ENCODE results near the gene CYP2W1.
A peak's percentile ranks its signal among the peaks of the same experiment; 100 is the strongest.

The CYP2W1 gene

DNA sequence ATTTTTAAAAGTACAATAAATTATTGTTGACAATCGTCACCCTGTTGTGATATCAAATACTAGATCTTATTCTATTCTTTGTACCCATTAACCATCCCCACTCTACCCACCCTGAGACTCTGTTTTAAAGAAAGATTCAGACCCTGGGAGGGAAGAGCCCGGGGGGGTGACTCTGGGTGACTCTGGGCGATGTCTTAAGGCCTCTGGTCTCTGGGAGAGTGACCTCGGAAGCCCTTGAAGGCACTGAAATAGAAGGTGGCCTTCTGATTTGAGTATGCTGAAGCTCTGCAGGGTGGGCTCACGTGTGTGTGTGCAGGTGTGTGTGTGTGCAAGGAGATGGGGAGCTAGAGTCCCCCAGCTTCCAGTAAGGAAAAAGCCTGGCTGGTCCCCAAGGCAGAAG lies 38.2 kb upstream of the CYP2W1 start:
- peaks cover 5% of the 10 kb centered on the region for H3K27me3 ChIP-seq (ENCODE audit: control insufficient read depth, insufficient read depth, low read length)
- H3K4me1 ChIP-seq (ENCODE audit: control insufficient read depth, insufficient read depth, low read length), result no peaks in the 10 kb centered on the region
- no peak overlapping the region for H3K9ac ChIP-seq (ENCODE audit: low read depth, low read length)
- no peak overlapping the region for H3K4me3 ChIP-seq (ENCODE audit: low read depth, low read length)
- no peaks in the 10 kb centered on the region for H3K36me3 ChIP-seq (ENCODE audit: control insufficient read depth, insufficient read depth, low read length)
- H3K9me3 ChIP-seq (ENCODE audit: control insufficient read depth, insufficient read depth, low read length), result no peaks in the 10 kb centered on the region

DNA sequence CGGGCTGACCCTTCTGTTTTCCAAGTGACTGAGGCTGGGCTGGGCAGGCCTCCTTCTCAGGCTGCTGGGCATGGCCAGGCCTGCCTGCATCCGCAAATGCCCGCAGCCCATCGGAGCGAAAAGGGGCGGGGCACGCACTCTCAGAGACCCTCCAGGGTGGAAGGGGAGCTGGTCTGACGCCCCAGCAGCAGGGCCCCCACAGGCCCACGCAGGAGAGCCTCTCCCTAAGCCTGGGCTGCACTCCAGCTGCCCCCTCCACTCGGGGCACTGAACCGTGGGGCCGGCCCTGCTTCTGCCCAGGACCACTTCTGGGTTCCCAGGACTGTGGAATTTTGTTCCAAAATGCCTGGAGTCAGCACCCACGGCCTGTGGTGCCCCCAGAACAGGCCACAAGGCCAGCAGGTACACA lies 37.8 kb upstream of the CYP2W1 start:
- Histone ChIP-seq H3K4me3 (ENCODE audit: low read depth, low read length) (no peak overlapping the region), H3K9ac (ENCODE audit: low read depth, low read length) (peak overlapping the region; percentile 16), H3K36me3 (ENCODE audit: control insufficient read depth, insufficient read depth, low read length) (no peaks in the 10 kb centered on the region)

DNA sequence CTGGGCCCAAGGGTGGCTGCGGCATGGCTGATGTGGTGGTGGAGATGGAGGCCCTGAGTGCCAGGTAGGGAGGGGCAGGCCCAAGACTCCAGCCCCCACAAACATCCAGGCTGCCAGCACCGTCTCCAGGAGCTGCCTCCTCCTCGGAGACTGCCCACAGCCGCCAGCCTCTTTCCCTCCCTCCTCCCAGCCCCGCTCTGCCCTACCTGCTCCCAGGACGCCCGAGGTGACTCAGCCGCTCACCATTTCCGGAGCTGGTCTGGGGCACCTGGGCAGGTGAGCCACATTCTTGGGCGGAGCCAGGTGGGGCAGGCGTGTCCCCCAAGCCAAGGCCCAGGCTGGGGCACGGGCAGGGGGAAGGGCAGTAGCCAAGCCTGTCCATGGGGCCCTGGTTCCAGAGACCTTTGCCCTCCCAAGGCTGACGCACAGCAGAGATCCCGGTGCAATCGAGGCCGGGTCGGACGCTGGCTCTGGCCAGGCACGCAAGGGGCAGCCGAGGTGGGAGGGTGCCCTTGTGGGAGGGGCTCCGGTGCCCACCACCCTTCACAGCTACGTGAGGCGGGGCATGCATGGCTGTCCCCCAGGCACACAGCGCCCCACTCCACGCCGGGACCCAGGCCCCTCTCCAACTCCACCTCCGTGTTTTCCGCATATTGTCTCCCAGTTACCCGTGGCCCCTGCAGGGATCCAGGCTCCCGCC lies 37.3 kb upstream of the CYP2W1 start:
- Histone ChIP-seq H3K9ac (ENCODE audit: low read depth, low read length) (peak overlapping the region; percentile 16), H3K36me3 (ENCODE audit: control insufficient read depth, insufficient read depth, low read length) (no peaks in the 10 kb centered on the region), H3K27me3 (ENCODE audit: control insufficient read depth, insufficient read depth, low read length) (peaks cover 5% of the 10 kb centered on the region), H3K4me3 (ENCODE audit: low read depth, low read length) (no peak overlapping the region), H3K4me1 (ENCODE audit: control insufficient read depth, insufficient read depth, low read length) (no peaks in the 10 kb centered on the region), H3K9me3 (ENCODE audit: control insufficient read depth, insufficient read depth, low read length) (no peaks in the 10 kb centered on the region)

More for the DNA sequence above, 37.8 kb upstream of the CYP2W1 start:
- no peaks in the 10 kb centered on the region for H3K4me1 ChIP-seq (ENCODE audit: control insufficient read depth, insufficient read depth, low read length)
- H3K9me3 ChIP-seq (ENCODE audit: control insufficient read depth, insufficient read depth, low read length), result no peaks in the 10 kb centered on the region
- peaks cover 5% of the 10 kb centered on the region for H3K27me3 ChIP-seq (ENCODE audit: control insufficient read depth, insufficient read depth, low read length)

DNA sequence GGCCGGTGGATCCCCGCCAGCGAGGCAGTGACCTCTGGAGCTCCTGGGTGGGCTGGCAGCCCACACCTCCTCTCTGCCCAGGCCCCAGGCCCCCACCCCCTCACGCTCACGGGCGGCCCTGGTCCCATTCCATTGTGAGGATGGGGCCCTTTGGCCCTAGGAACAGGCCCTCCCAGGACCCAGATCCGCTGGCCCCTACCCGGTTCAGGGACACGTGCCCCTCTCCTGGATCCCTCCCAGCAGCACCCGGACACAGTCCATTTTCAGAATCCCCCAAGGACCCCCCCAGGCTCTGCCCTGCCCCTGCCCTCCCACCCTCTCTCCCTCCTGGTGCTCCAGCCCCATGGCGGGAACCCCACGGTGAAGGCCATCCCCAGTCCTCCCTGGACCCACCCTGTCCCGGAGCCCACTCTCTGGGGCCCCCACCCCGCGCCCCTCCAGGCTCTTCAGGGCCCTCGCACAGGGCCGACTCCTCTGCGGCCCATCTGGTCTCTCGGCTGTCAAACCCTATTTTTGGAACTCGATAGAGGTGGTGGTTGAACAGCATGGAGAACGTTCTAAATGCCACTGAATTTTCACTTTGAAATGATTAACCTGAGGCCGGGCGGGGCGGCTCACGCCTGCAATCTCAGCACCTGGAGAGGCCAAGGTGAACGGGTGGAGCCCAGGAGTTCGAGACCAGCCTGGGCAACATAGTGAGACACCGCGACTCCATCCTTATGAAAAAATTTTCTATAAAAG lies 36.6 kb upstream of the CYP2W1 start:
- Histone ChIP-seq H3K4me3 (ENCODE audit: low read depth, low read length) (no peak overlapping the region), H3K4me1 (ENCODE audit: control insufficient read depth, insufficient read depth, low read length) (no peaks in the 10 kb centered on the region), H3K9me3 (ENCODE audit: control insufficient read depth, insufficient read depth, low read length) (no peaks in the 10 kb centered on the region), H3K27me3 (ENCODE audit: control insufficient read depth, insufficient read depth, low read length) (peaks cover 5% of the 10 kb centered on the region), H3K9ac (ENCODE audit: low read depth, low read length) (no peak overlapping the region), H3K36me3 (ENCODE audit: control insufficient read depth, insufficient read depth, low read length) (no peaks in the 10 kb centered on the region)

DNA sequence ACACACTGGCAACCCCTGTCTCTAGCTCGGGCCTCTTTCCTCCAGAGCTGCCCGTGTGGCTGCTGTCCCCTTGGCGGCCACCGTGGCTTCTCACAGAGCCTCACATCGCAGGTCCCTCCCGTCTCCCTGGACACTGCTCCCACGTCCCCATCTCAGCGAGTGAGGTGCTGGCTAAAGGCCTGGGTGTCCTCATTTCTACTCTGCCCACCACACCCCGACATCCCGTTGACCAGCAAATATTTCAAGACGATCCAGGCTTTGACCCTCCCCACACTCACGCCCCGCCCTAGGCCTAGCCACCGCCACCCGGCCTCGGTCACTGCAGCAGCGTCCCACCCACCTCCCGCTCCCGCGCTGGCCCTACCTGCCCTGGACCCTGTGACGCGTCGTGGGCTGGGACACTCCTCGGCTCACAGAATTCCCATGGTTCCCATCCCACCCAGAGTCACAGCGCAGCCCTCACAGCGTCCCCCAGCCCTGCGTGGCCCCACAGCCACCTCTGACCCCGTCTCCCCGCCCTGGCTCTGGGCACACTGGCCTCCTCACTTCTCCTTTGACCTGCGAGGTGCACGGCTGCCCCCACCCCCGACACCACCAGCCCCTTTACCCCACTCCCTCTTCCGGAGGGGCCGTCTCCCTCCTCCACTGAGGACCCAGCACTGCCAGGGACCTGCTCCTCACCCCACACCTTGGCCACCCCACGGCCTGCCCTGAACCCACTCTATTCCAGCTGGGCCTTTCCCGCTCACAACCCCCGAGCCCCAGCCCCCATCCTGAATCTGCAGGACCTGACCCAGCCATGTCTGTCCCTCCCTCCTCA lies 35.4 kb upstream of the CYP2W1 start:
- Histone ChIP-seq H3K4me3 (ENCODE audit: low read depth, low read length) (no peak overlapping the region), H3K36me3 (ENCODE audit: control insufficient read depth, insufficient read depth, low read length) (no peaks in the 10 kb centered on the region), H3K9ac (ENCODE audit: low read depth, low read length) (no peak overlapping the region), H3K9me3 (ENCODE audit: control insufficient read depth, insufficient read depth, low read length) (no peaks in the 10 kb centered on the region), H3K27me3 (ENCODE audit: control insufficient read depth, insufficient read depth, low read length) (no peaks in the 10 kb centered on the region), H3K4me1 (ENCODE audit: control insufficient read depth, insufficient read depth, low read length) (no peaks in the 10 kb centered on the region)

DNA sequence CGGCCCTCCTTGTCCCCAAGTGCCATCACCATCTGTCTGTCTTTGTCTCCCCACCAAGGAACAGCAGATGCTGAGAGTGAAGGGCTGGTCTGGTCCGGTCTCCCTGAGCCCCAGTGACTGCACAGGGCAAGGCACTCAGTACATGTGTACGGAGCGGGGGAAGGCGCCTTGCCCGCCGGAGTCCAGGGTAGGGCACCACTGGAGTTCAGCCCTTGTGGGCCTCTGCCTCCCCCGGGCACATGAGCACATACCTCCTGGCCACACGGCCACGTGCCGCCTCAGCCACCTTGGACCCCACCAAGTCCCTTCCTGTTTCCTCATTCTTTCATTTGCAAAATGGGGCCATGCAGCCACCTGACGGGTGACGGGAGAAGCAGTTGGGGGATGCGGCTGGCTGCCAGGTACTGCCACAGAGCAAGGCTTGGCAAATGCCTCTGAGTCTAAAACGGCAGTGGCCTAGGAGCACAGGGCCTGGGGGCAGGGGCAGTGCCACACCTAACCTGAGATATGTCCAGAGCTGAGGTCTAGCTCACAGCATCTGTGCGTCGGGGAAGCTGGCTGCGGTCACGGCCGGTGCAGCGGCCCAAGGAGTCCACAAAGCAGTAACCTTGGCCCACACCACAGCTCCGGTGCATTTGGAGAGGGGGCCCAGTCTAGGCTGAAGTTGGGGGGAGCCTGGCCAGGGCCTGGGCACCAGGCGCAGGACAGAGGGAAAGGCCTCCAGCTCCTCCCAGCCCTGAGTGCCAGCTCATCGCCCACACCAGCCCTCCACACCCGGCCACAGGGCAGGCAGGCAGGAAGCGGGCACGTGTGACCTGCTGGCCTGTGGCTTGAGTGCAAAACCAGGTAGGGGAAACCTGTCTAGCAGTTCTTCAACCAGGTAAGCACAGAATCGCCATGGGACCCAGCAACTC lies 33.7 kb upstream of the CYP2W1 start:
- no peak overlapping the region for H3K4me3 ChIP-seq (ENCODE audit: low read depth, low read length)
- no peak overlapping the region for H3K9ac ChIP-seq (ENCODE audit: low read depth, low read length)
- no peaks in the 10 kb centered on the region for H3K36me3 ChIP-seq (ENCODE audit: control insufficient read depth, insufficient read depth, low read length)
- no peaks in the 10 kb centered on the region for H3K9me3 ChIP-seq (ENCODE audit: control insufficient read depth, insufficient read depth, low read length)
- peaks cover 4% of the 10 kb centered on the region for H3K27me3 ChIP-seq (ENCODE audit: control insufficient read depth, insufficient read depth, low read length)
- no peaks in the 10 kb centered on the region for H3K4me1 ChIP-seq (ENCODE audit: control insufficient read depth, insufficient read depth, low read length)

DNA sequence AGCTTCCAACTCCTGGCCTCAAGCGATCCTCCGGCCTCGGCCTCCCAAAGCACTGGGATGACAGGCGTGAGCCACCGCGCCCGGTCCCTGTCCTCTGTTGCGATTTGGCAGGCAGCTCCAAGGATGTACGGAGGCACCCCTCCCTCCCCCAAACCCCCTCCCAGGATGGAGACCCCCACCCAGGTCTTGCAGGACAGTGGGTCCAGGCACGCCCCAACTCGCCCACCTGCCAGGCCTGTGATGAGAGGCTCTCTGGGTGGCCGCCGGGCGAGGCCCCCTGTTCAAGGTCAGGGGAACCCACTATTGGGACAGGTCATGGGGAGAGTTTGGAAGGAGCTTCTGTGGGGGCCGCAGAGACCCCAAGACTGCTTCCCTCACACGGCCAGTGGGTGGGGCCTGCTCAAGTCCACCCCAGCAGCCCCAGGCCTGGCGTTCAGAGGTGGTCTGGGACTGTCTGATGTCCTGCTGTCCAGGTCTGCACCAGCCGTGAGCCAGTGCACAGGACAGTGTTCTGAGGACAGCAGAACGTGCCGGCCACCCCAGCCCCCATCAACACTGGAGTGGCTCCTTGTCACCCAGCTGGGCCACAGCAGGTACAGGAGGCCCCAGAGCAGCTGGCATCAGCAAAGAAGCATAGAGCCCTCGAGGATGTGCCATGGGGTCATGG lies 31.0 kb upstream of the CYP2W1 start:
- H3K4me1 ChIP-seq (ENCODE audit: control insufficient read depth, insufficient read depth, low read length), result no peaks in the 10 kb centered on the region

DNA sequence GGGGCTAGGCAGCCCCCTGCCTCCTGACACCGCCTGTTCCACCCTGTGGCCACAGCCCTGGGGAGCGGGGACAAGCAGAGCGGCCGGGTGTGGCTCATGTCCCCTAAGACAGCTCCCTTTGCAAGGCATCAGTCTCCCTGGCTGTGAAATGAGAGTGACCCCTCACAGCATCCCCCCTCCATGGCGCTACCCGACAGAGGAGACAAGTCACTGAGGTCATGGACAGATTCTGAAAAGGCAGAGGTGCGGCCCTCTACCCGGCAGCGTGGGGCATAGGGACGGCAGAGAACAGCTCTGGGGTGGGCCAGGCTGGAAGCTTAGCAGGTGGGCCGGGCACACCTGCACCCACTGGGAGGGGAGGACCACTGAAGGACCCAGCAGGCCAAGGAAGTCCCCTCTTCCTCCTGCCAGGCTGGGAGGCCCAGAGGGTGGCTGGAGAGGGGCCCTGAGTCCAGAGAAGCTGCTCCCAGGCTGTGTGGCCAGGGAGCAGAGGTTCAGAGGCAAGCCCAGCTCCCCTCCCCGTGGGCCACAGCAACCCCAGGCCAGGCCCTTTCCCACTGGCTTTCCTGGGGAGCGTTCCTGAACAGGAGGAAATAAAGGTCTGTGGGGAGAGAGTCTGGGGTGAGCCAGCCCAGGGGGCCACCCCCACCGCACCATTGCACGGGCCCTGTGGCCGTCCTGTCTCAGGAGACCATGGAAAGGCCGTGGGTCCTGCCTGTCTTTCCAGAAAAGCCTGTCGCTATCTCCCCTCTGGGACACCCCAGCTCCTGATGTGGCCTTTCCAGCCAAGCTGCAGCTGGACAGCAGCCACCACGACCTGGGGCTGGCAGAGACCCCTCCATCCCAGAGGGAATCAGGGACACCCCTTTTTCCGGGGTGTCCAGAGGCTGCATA lies 30.2 kb upstream of the CYP2W1 start:
- Histone ChIP-seq H3K4me1 (ENCODE audit: control insufficient read depth, insufficient read depth, low read length) (no peaks in the 10 kb centered on the region), H3K27me3 (ENCODE audit: control insufficient read depth, insufficient read depth, low read length) (peaks cover 8% of the 10 kb centered on the region), H3K9me3 (ENCODE audit: control insufficient read depth, insufficient read depth, low read length) (no peaks in the 10 kb centered on the region), H3K4me3 (ENCODE audit: low read depth, low read length) (peak overlapping the region; percentile 37), H3K36me3 (ENCODE audit: control insufficient read depth, insufficient read depth, low read length) (no peaks in the 10 kb centered on the region), H3K9ac (ENCODE audit: low read depth, low read length) (no peak overlapping the region)

More for the DNA sequence above, 31.0 kb upstream of the CYP2W1 start:
- H3K4me3 ChIP-seq (ENCODE audit: low read depth, low read length), result no peak overlapping the region
- H3K9ac ChIP-seq (ENCODE audit: low read depth, low read length), result no peak overlapping the region
- peaks cover 8% of the 10 kb centered on the region for H3K27me3 ChIP-seq (ENCODE audit: control insufficient read depth, insufficient read depth, low read length)
- H3K36me3 ChIP-seq (ENCODE audit: control insufficient read depth, insufficient read depth, low read length), result no peaks in the 10 kb centered on the region
- no peaks in the 10 kb centered on the region for H3K9me3 ChIP-seq (ENCODE audit: control insufficient read depth, insufficient read depth, low read length)

DNA sequence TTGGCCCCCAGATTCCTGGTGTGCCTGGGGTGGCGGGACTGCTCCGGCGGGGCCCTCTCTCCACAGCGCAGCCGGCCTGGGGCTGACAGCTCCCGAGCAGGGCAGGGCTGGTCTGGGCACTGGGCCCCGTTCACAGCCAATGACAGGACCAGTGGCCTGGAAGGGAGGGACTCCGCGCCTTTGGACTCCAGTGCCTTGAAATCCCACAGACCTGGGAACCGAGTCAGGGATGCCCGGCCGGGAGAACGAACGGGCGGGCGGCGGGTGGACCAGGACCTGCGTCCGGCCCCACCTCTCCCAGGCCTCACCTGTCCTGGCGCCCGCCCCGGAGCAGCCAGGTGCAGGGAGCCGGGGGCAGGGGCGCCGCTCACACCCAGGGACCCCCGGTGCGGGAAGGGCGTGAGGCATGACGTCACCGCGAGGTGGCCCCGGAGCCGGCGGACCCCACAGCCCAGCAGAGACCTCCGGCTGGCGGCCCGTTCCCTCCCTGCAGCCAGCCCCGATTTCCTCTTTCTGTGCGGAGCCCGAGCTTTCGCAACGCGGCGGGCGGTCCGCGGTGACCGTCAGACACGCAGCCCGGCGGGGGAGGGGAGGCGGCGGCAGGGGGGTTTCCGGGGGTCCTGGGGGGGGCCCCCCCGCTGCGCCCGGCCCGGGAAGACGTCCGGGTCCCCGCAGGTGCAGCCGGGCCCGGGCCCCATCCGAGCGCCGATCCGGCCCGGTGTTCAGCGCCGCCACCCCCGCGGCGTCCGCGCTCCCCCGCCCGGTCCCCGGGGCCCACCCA lies 29.2 kb upstream of the CYP2W1 start:
- H3K9ac ChIP-seq (ENCODE audit: low read depth, low read length), result no peak overlapping the region

More for the DNA sequence above, 29.2 kb upstream of the CYP2W1 start:
- peak overlapping the region; percentile 37 for H3K4me3 ChIP-seq (ENCODE audit: low read depth, low read length)
- H3K9me3 ChIP-seq (ENCODE audit: control insufficient read depth, insufficient read depth, low read length), result no peaks in the 10 kb centered on the region
- no peaks in the 10 kb centered on the region for H3K4me1 ChIP-seq (ENCODE audit: control insufficient read depth, insufficient read depth, low read length)
- no peaks in the 10 kb centered on the region for H3K36me3 ChIP-seq (ENCODE audit: control insufficient read depth, insufficient read depth, low read length)
- peaks cover 8% of the 10 kb centered on the region for H3K27me3 ChIP-seq (ENCODE audit: control insufficient read depth, insufficient read depth, low read length)
